HG03280 (cell line): ENCODE results near the gene GALNT15.

ENCODE experiments used
- ATAC-seq: cut with Tn5 transposase; IDR thresholded peaks from one replicate; pipeline ENCODE4 v1.9.1; 2021; ENCODE audit warnings: mild to moderate bottlenecking, moderate library complexity; ENCODE audit not compliant: unreplicated experiment

Gene GALNT15

DNA sequence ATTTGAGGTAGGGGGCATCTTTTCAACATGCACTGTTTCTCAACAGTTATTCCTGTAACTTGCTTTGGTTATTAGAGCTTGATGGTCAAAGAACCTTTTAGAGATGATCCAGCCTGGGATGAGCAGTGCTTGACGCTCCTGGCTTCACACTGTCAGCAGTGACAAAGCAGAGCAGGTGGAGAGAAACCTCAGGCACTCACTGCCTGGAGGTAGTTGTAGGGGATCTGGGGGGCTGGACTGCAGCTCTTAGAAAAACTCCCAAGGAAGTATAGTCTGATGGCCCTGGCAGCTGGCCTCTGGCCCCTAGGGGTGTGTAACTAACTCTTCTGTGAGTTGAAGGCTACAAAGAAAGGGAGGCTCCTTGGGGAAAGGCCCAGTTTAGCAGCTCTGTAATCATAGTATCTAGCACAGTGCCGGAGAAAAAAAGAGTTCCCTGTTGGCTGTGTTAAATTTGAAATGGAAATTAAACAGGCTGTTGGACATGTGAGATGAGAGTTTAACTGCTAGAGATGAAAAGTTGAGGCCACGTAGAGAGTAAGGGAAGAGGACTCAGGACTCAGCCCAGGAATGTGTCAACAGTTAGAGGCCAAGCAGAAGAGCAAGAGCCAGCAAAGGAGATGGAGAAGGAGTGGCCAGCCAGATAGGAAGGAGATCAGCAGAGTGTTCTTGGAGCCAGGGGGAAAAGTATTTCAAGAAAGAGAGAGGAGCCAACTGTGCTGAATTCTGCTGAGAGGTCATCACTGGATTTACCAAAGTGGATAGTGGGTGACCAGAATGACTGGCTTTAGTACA lies 104.7 kb downstream of the GALNT15 start:
- no peak for ATAC-seq

DNA sequence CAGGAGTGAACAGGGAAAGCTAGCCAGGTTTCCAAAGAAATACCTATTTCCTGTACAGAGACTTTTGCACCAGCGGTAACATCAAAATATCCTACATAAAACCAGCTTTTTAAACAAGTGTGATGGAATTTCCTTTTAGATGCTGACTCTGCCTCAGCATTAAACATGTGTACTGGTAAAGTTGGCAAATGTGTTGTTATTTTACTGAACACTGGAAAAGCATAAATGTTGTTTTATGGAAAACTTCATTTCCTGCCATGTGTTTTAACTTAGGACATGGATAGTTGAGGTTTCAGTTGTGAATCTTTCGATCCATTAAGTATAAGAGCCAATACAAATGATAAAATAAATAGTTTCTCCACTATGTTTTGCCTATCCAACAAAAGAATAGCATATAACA lies 106.2 kb downstream of the GALNT15 start:
- ATAC-seq: no peak
